Lung (tissue), 12 donors: ENCODE measurements around the gene CPE. TPM values are rescaled to one million over a fixed set of nuclear protein-coding genes. Genes with fewer than 3 reads are reported as not detected.

ENCODE experiments used
- ATAC-seq: fragments of 200-7000 bp; cut with Tn5 transposase; one replicate; pipeline ENCODE4 v1.9.1; 2020; ENCODE audit warnings: moderate number of reproducible peaks; ENCODE audit not compliant: insufficient read depth, low FRiP score
- DNase-seq, 3 donors: peaks; one replicate each; pipeline ENCODE4 v3.0.0-alpha.2; 2013 to 2017
- H3K27ac ChIP-seq, 2 donors: one replicate each; pipeline ENCODE4 v1.5.1; 2013; ENCODE audit warnings: mild to moderate bottlenecking in 2 of 2, moderate library complexity in 2 of 2, control low read depth in 1 of 2, inconsistent platforms in 1 of 2, low read depth in 1 of 2, low read length in 1 of 2
- H3K27me3 ChIP-seq, 3 donors: one replicate each; pipeline ENCODE4 v1.5.1; 2013; ENCODE audit warnings: low read length in 2 of 3; ENCODE audit not compliant: control insufficient read depth in 3 of 3, insufficient read depth in 3 of 3
- H3K36me3 ChIP-seq, 4 donors: one replicate each; pipeline ENCODE4 v1.5.1; 2013; ENCODE audit warnings: low read length in 4 of 4, mild to moderate bottlenecking in 1 of 4, moderate library complexity in 1 of 4; ENCODE audit not compliant: control insufficient read depth in 4 of 4, insufficient read depth in 4 of 4
- H3K4me1 ChIP-seq, 5 donors: one replicate each; pipeline ENCODE4 v1.5.1; 2013; ENCODE audit warnings: low read length in 5 of 5, mild to moderate bottlenecking in 2 of 5, moderate library complexity in 1 of 5; ENCODE audit not compliant: control insufficient read depth in 5 of 5, insufficient read depth in 5 of 5
- H3K4me3 ChIP-seq: one replicate; pipeline ENCODE4 v1.5.1; 2013; ENCODE audit warnings: mild to moderate bottlenecking, control low read depth, moderate library complexity
- H3K9ac ChIP-seq, 2 donors: one replicate each; pipeline ENCODE4 v1.5.1; 2013; ENCODE audit warnings: low read length in 2 of 2, control low read depth in 1 of 2; ENCODE audit not compliant: insufficient read depth in 1 of 2
- H3K9me3 ChIP-seq, 4 donors: one replicate each; pipeline ENCODE4 v1.5.1; 2013; ENCODE audit warnings: low read length in 3 of 4, mild to moderate bottlenecking in 1 of 4, moderate library complexity in 1 of 4; ENCODE audit not compliant: control insufficient read depth in 4 of 4, insufficient read depth in 3 of 4
- CTCF ChIP-seq: IDR thresholded peaks from 2 replicates; pipeline ENCODE4 v1.5.1; 2012; ENCODE audit warnings: mild to moderate bottlenecking; ENCODE audit errors: control extremely low read depth, extremely low read depth
- WGBS, 2 donors: extraction: QIAGEN DNeasy Blood & Tissue Kit; methylation state at CpG; one replicate each; pipeline ENCODE4 v1.1.7; 2013; 5-methylcytosine and 5-hydroxymethylcytosine counted together
- polyA plus RNA-seq, 2 donors: library from polyadenylated mRNA; stranded (reverse); fragments of 200-250 nt; gene quantifications; one replicate each; pipeline ENCODE4 v1.2.1, GENCODE V29; 2013
- total RNA-seq, 2 donors: library from RNA; depleted of rRNA in 1 of 2; stranded (reverse); fragments of >200 nt in 1 of 2; gene quantifications; one replicate each; pipeline ENCODE4 v1.2.1, GENCODE V29; 2014 to 2021
- donor health status: control.
- donor health status: control.
- donor health status: Bipolar disorder and iron deficiency.
- donor health status: healthy.
- donor health status: DM: yes; HTN: yes; CAD: no.

Gene CPE
- total and polyA plus RNA-seq, 4 donors = 6.6 to 135 (median 14.3) TPM

GRCh38 chr4:165472943-165473676, 94.3 kb downstream of the CPE start:
- Histone ChIP-seq H3K36me3 (peaks cover 0 to 9% (median 2%) of the 10 kb centered on the region in 4 donors), H3K4me1 (no peaks in the 10 kb centered on the region), H3K9ac (no peak overlapping the region), H3K4me3 (no peak overlapping the region), H3K9me3 (peaks cover 0 to 18% (median 5%) of the 10 kb centered on the region in 4 donors), H3K27ac (no peak overlapping the region), H3K27me3 (no peaks in the 10 kb centered on the region)
- DNase-seq = no peak
- WGBS, 2 donors = 89 to 95% methylated on average over 2 of the region's 2 CpGs
- ATAC-seq = no peak
- TF ChIP-seq CTCF = no peak

DNA sequence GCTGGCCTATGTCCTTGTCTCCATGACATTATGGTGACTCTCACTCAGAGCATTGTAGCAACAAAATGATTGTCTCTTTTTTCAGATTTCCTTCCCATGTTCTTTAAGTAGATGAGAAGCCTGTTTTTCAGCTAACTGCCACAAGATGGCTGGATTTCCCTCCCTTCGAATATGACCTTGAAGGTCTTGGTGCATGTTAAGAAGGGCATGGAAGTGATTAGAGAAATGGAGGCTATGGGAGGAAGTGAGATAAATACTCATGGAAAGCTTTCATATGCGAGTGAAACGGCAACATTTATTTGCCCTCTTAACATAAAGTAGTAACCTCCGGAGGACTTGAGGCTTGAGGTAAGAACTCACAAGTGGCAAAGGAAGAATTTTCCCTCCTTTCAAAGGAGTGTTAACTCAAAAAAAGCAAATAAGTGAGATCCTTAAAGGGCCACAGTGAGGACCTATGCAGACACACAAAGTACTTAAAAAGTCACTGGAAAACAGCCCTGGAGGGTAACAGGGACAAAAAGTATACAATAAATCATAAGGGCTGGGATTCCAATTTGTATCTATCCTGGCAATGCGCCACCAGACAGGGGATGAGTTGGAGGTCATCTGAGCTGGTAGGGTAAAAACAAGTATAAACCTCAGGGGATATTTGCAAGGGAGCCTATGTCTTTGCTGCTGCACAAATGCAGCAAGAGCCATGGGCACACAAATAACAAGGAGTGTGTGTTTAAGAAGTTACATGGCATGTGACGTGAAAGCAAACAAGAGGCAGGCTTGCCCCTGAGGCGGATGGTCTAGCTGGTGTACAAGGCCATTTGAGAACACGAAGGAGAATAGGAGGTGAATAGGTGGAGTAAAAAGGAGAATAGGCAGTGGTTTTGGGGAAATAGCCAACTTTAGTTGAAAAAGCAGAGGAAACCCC, 96.2 kb downstream of the CPE start:
- H3K36me3 ChIP-seq = peaks cover 0 to 3% (median 1%) of the 10 kb centered on the region in 4 donors
- no peak for DNase-seq
- no peak for ATAC-seq
- no peaks in the 10 kb centered on the region for H3K27me3 ChIP-seq
- H3K9me3 ChIP-seq = peaks cover 0 to 18% (median 4%) of the 10 kb centered on the region in 4 donors
- WGBS, 2 donors = 71 to 85% methylated on average over 8 of the region's 8 CpGs
- TF ChIP-seq CTCF = no peak
- H3K27ac ChIP-seq = no peak overlapping the region
- H3K9ac ChIP-seq = no peak overlapping the region
- no peak overlapping the region for H3K4me3 ChIP-seq
- no peaks in the 10 kb centered on the region for H3K4me1 ChIP-seq

DNA sequence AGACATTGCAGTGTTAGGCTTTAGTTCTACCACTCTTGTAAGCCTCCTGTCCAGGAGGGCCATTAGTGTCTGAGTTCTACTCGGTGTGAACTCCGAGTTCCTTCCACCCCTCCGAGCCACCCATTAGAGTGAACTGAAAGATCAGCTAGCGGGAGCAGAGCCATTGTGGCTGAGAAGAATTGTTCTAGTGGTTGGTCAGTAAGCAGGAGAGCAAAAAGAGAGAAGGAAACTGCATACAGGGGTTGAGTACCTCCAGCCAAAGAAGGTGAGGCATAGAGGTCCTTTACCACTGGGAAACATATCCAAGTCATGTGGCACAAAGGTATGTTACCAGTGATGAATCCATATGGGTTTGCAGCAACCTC, 96.9 kb downstream of the CPE start:
- no peak for ATAC-seq
- peaks cover 0 to 3% (median 0%) of the 10 kb centered on the region in 4 donors for H3K36me3 ChIP-seq

More for the DNA sequence above, 96.9 kb downstream of the CPE start:
- 94% methylated on average over 4 of the region's 4 CpGs for WGBS, 2 donors
- no peak overlapping the region for H3K9ac ChIP-seq
- no peak for TF ChIP-seq CTCF
- no peak for DNase-seq
- H3K9me3 ChIP-seq = peaks cover 0 to 18% (median 1%) of the 10 kb centered on the region in 4 donors
- H3K4me1 ChIP-seq = no peaks in the 10 kb centered on the region
- H3K27ac ChIP-seq = no peak overlapping the region
- H3K4me3 ChIP-seq = no peak overlapping the region
- H3K27me3 ChIP-seq = no peaks in the 10 kb centered on the region
